HEK293 (cell line): ENCODE data around the gene TRIML2.

Experiments
- CTCF ChIA-PET: fragments of 350-600 bp; formaldehyde crosslinking; extraction: SDS; loops from one replicate; lab custom pipeline; 2021; ENCODE audit warnings: antibody characterized with exemption; lab: Yijun Ruan, JAX
- POLR2A ChIA-PET: fragments of 300-600 bp; formaldehyde crosslinking; extraction: SDS; loops from one replicate; lab custom pipeline; 2020; ENCODE audit warnings: antibody characterized with exemption, inconsistent platforms; lab: Yijun Ruan, JAX
- H3K27ac ChIP-seq: fragments of 200-500 bp; sonication (Bioruptor generic); 2 replicates; pipeline ENCODE4 v1.5.1; 2014; ENCODE audit warnings: low read depth, low read length, control low read depth, inconsistent platforms; ENCODE audit errors: extremely low read depth
- H3K36me3 ChIP-seq, 2 experiments: fragments of 200-500 bp in 1 of 2; sonication (Bioruptor generic) in 1 of 2; 1 replicate in 1 of 2; 2 replicates in 1 of 2; pipeline ENCODE4 v1.5.1; 2014 to 2017; ENCODE audit warnings: inconsistent platforms in 2 of 2, low read length in 2 of 2; ENCODE audit not compliant: control insufficient read depth in 2 of 2, insufficient read depth in 1 of 2
- H3K4me1 ChIP-seq: fragments of 200-500 bp; sonication (Bioruptor generic); 2 replicates; pipeline ENCODE4 v1.5.1; 2014; ENCODE audit warnings: mild to moderate bottlenecking, low read length, inconsistent platforms; ENCODE audit not compliant: control insufficient read depth, insufficient read depth
- H3K4me3 ChIP-seq: 2 replicates; pipeline ENCODE4 v1.5.1; 2011; ENCODE audit warnings: low read depth, mild to moderate bottlenecking, control low read depth, low read length, moderate library complexity
- H3K9me3 ChIP-seq: fragments of 200-500 bp; sonication (Bioruptor generic); 2 replicates; pipeline ENCODE4 v1.5.1; 2014; ENCODE audit warnings: low read depth, low read length, inconsistent platforms; ENCODE audit not compliant: control insufficient read depth, insufficient read depth
- ATF2 ChIP-seq: fragments of 450-650 bp; formaldehyde crosslinking; IDR thresholded peaks from 2 replicates; pipeline ENCODE4 v1.5.1; 2016; ENCODE audit warnings: missing biosample characterization, missing genetic modification characterization, low read depth
- KLF1 ChIP-seq: fragments of 450-650 bp; formaldehyde crosslinking; IDR thresholded peaks from 2 replicates; pipeline ENCODE4 v1.5.1; 2016; ENCODE audit warnings: missing biosample characterization, missing genetic modification characterization
- KLF7 ChIP-seq: fragments of 450-650 bp; formaldehyde crosslinking; IDR thresholded peaks from 2 replicates; pipeline ENCODE4 v1.5.1; 2016; ENCODE audit warnings: missing biosample characterization, missing genetic modification characterization, borderline replicate concordance
- WT1 ChIP-seq: fragments of 450-650 bp; formaldehyde crosslinking; IDR thresholded peaks from 2 replicates; pipeline ENCODE4 v1.5.1; 2016; ENCODE audit warnings: missing biosample characterization, missing genetic modification characterization
- ZBTB17 ChIP-seq: fragments of 450-650 bp; formaldehyde crosslinking; IDR thresholded peaks from 2 replicates; pipeline ENCODE4 v1.5.1; 2016; ENCODE audit warnings: missing biosample characterization, missing genetic modification characterization
- ZBTB21 ChIP-seq: fragments of 450-650 bp; formaldehyde crosslinking; IDR thresholded peaks from 2 replicates; pipeline ENCODE4 v1.5.1; 2017; ENCODE audit warnings: missing biosample characterization, missing genetic modification characterization
- ZBTB48 ChIP-seq: fragments of 450-650 bp; formaldehyde crosslinking; IDR thresholded peaks from 2 replicates; pipeline ENCODE4 v1.5.1; 2016; ENCODE audit warnings: missing biosample characterization, missing genetic modification characterization
- ZBTB7A ChIP-seq: fragments of 450-650 bp; formaldehyde crosslinking; IDR thresholded peaks from 2 replicates; pipeline ENCODE4 v1.5.1; 2016; ENCODE audit warnings: low read depth, missing biosample characterization, missing genetic modification characterization
- ZFHX2 ChIP-seq: fragments of 450-650 bp; formaldehyde crosslinking; conservative IDR thresholded peaks from 2 replicates; pipeline ENCODE4 v1.5.1; 2016; ENCODE audit warnings: missing biosample characterization, missing genetic modification characterization
- ZFP37 ChIP-seq: fragments of 450-650 bp; formaldehyde crosslinking; IDR thresholded peaks from 2 replicates; pipeline ENCODE4 v1.5.1; 2016; ENCODE audit warnings: missing biosample characterization, missing genetic modification characterization
- ZNF19 ChIP-seq: fragments of 450-650 bp; formaldehyde crosslinking; IDR thresholded peaks from 2 replicates; pipeline ENCODE4; 2016; ENCODE audit warnings: missing biosample characterization, missing genetic modification characterization, low read depth
- ZNF202 ChIP-seq: fragments of 450-650 bp; formaldehyde crosslinking; IDR thresholded peaks from 2 replicates; pipeline ENCODE4 v1.5.1; 2016; ENCODE audit warnings: missing biosample characterization, missing genetic modification characterization, borderline replicate concordance
- ZNF221 ChIP-seq: fragments of 450-650 bp; formaldehyde crosslinking; IDR thresholded peaks from 2 replicates; pipeline ENCODE4 v1.5.1; 2017; ENCODE audit warnings: missing biosample characterization, missing genetic modification characterization, borderline replicate concordance
- ZNF548 ChIP-seq: fragments of 450-650 bp; formaldehyde crosslinking; IDR thresholded peaks from 2 replicates; pipeline ENCODE4 v1.5.1; 2016; ENCODE audit warnings: missing biosample characterization, missing genetic modification characterization
- ZNF626 ChIP-seq: fragments of 450-650 bp; sonication (Bioruptor Pico); formaldehyde crosslinking; IDR thresholded peaks from 2 replicates; pipeline ENCODE4 v1.5.1; 2018; ENCODE audit warnings: missing biosample characterization, missing genetic modification characterization, inconsistent platforms
- ZNF701 ChIP-seq: fragments of 450-650 bp; formaldehyde crosslinking; IDR thresholded peaks from 2 replicates; pipeline ENCODE4 v1.5.1; 2016; ENCODE audit warnings: missing biosample characterization, missing genetic modification characterization
- ZNF704 ChIP-seq: fragments of 450-650 bp; formaldehyde crosslinking; IDR thresholded peaks from 2 replicates; pipeline ENCODE4 v1.5.1; 2016; ENCODE audit warnings: missing biosample characterization, missing genetic modification characterization
- ZNF791 ChIP-seq: fragments of 450-650 bp; formaldehyde crosslinking; IDR thresholded peaks from 2 replicates; pipeline ENCODE4 v1.5.1; 2016; ENCODE audit warnings: missing biosample characterization, missing genetic modification characterization
- ZNF792 ChIP-seq: fragments of 450-650 bp; formaldehyde crosslinking; IDR thresholded peaks from 2 replicates; pipeline ENCODE4 v1.5.1; 2016; ENCODE audit warnings: missing biosample characterization, missing genetic modification characterization
- TF ChIP-seq, protein P1 (sequence below): fragments of 450-650 bp; formaldehyde crosslinking; IDR thresholded peaks from 2 replicates; pipeline ENCODE4 v1.5.1; 2017; ENCODE audit warnings: missing biosample characterization, missing genetic modification characterization
- TF ChIP-seq, protein P2 (sequence below): sonication (generic); formaldehyde crosslinking; IDR thresholded peaks from 2 replicates; pipeline ENCODE4 v1.8.1; 2022; ENCODE audit warnings: mild to moderate bottlenecking, moderate library complexity, missing genetic modification reagents

Gene TRIML2

GRCh38 chr4:188086858-188087257, 22.5 kb downstream of the TRIML2 start (continued):
- TF ChIP-seq ATF2 (tag by site-specific recombination) = no peak
- TF ChIP-seq ZBTB17 = no peak

DNA sequence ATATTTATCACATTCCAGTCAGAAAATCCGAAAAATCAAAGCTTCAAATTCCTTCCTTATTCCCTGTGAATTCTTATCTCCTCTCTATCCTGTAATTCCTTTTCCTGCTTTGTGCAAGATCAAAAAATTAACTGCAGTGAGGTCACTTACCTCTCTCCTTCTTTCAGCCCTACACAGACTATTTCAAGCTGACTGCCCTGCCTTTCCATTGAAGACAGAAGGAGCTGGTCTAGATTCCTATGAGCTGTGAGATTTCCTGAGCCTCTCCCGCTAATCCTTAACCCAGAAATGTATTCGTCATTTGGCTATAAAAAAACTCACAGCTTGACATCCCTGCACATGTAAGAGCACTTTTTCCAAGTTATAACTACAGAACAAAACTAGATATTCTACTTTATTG, 26.6 kb downstream of the TRIML2 start:
- H3K36me3 ChIP-seq = no peaks in the 10 kb centered on the region
- no peak overlapping the region for H3K4me3 ChIP-seq
- TF ChIP-seq ZNF701 (no peak), ZNF202 (tag by site-specific recombination) (no peak), ZNF221 (tag by site-specific recombination) (no peak), ZNF626 (no peak), ZNF548 (tag by site-specific recombination) (no peak), WT1 (tag by site-specific recombination) (no peak), ZNF704 (tag by site-specific recombination) (no peak), ZBTB7A (no peak), ZBTB48 (tag by site-specific recombination) (no peak), ZNF792 (no peak), KLF1 (tag by site-specific recombination) (no peak), ZBTB21 (tag by site-specific recombination) (no peak), KLF7 (tag by site-specific recombination) (no peak), ZNF19 (tag by site-specific recombination) (no peak), ZFP37 (no peak), ZNF791 (tag by site-specific recombination) (no peak), ZFHX2 (tag by site-specific recombination) (no peak)
- TF ChIP-seq, protein P1, sequence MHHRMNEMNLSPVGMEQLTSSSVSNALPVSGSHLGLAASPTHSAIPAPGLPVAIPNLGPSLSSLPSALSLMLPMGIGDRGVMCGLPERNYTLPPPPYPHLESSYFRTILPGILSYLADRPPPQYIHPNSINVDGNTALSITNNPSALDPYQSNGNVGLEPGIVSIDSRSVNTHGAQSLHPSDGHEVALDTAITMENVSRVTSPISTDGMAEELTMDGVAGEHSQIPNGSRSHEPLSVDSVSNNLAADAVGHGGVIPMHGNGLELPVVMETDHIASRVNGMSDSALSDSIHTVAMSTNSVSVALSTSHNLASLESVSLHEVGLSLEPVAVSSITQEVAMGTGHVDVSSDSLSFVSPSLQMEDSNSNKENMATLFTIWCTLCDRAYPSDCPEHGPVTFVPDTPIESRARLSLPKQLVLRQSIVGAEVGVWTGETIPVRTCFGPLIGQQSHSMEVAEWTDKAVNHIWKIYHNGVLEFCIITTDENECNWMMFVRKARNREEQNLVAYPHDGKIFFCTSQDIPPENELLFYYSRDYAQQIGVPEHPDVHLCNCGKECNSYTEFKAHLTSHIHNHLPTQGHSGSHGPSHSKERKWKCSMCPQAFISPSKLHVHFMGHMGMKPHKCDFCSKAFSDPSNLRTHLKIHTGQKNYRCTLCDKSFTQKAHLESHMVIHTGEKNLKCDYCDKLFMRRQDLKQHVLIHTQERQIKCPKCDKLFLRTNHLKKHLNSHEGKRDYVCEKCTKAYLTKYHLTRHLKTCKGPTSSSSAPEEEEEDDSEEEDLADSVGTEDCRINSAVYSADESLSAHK (tag by site-specific recombination) = no peak
- TF ChIP-seq, protein P2, sequence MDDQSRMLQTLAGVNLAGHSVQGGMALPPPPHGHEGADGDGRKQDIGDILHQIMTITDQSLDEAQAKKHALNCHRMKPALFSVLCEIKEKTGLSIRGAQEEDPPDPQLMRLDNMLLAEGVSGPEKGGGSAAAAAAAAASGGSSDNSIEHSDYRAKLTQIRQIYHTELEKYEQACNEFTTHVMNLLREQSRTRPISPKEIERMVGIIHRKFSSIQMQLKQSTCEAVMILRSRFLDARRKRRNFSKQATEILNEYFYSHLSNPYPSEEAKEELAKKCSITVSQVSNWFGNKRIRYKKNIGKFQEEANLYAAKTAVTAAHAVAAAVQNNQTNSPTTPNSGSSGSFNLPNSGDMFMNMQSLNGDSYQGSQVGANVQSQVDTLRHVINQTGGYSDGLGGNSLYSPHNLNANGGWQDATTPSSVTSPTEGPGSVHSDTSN (CRISPR knock-in tag) = no peak
- TF ChIP-seq, all 188 proteins: peak for 0
- no peak overlapping the region for H3K27ac ChIP-seq
- no peaks in the 10 kb centered on the region for H3K4me1 ChIP-seq
- H3K9me3 ChIP-seq = no peaks in the 10 kb centered on the region
- ChIA-PET CTCF (no interaction called here), POLR2A (no interaction called here)
